Panc1 (cell line): Measurements from ENCODE around the gene GALNT1. TPM values are rescaled to one million over a fixed set of nuclear protein-coding genes. Genes with fewer than 3 reads are reported as not detected.

Experiments used
- ATAC-seq: fragments of 200-7000 bp; cut with Tn5 transposase; 2 replicates; pipeline ENCODE4 v1.9.1; 2020; ENCODE audit warnings: mild to moderate bottlenecking, moderate library complexity
- BruUV-seq: library from RNA; stranded (reverse); fragments of 400-500 nt; replicated peaks from 2 replicates; lab custom pipeline; 2021; lab: Mats Ljungman, UMichigan
- CTCF ChIA-PET: fragments of 300-600 bp; sonication (Branson Sonifier 250); formaldehyde crosslinking; loops from one replicate; lab custom pipeline; 2022; ENCODE audit warnings: antibody characterized with exemption; lab: Charles Lee
- POLR2A ChIA-PET: fragments of 300-600 bp; sonication (Branson Sonifier 250); formaldehyde crosslinking; loops from one replicate; lab custom pipeline; 2022; ENCODE audit warnings: antibody characterized with exemption; lab: Charles Lee
- DNase-seq: peaks from one replicate; pipeline ENCODE4 v3.0.0-alpha.2; 2010; ENCODE audit warnings: low read depth, low spot score
- H3K27ac ChIP-seq: 2 replicates; pipeline ENCODE4 v1.5.1; 2011; ENCODE audit warnings: mild to moderate bottlenecking, low read length, inconsistent platforms
- H3K27me3 ChIP-seq: fragments of 200-500 bp; sonication (Bioruptor generic); 2 replicates; pipeline ENCODE4 v1.6.0; 2014; ENCODE audit warnings: low read length, inconsistent platforms; ENCODE audit not compliant: control insufficient read depth, insufficient read depth
- H3K36me3 ChIP-seq: fragments of 200-500 bp; sonication (Bioruptor generic); 2 replicates; pipeline ENCODE4 v1.5.1; 2014; ENCODE audit warnings: inconsistent platforms, mild to moderate bottlenecking, low read length, moderate library complexity; ENCODE audit not compliant: control insufficient read depth, insufficient read depth
- H3K4me1 ChIP-seq: 2 replicates; pipeline ENCODE4 v1.5.1; 2011; ENCODE audit warnings: inconsistent platforms, mild to moderate bottlenecking, low read length, moderate library complexity; ENCODE audit not compliant: control insufficient read depth, insufficient read depth
- H3K4me3 ChIP-seq, 2 experiments: 2 replicates each; pipeline ENCODE4 v1.5.1; 2011 to 2012; ENCODE audit warnings: low read depth in 2 of 2, low read length in 2 of 2, mild to moderate bottlenecking in 2 of 2, inconsistent platforms in 1 of 2, moderate library complexity in 1 of 2
- H3K9me3 ChIP-seq: fragments of 200-500 bp; sonication (Bioruptor generic); 2 replicates; pipeline ENCODE4 v1.5.1; 2014; ENCODE audit warnings: low read depth, mild to moderate bottlenecking, inconsistent platforms, low read length, moderate library complexity; ENCODE audit not compliant: control insufficient read depth, insufficient read depth
- POLR2AphosphoS5 ChIP-seq: IDR thresholded peaks from 2 replicates; pipeline ENCODE4 v1.6.1; 2012; ENCODE audit warnings: mild to moderate bottlenecking, low read depth, low read length, moderate library complexity
- SIN3A ChIP-seq: IDR thresholded peaks from 2 replicates; pipeline ENCODE4 v1.6.1; 2012; ENCODE audit warnings: low read depth, mild to moderate bottlenecking, low read length, moderate library complexity, borderline replicate concordance; ENCODE audit not compliant: insufficient read depth
- TCF7L2 ChIP-seq: IDR thresholded peaks from 2 replicates; pipeline ENCODE4 v1.6.1; 2011; ENCODE audit warnings: mild to moderate bottlenecking, low read depth, low read length, inconsistent platforms
- in situ Hi-C: cut with HindIII; loops from 2 replicates; pipeline ENCODE4 v1.10.0; 2016; ENCODE audit warnings: low sequenced_read_pairs, low pct_unique_long_range_greater_than_20kb
- intact Hi-C: fragments of 100-400 bp; cut with micrococcal nuclease; formaldehyde crosslinking; loops from one replicate; pipeline ENCODE4 v1.10.0; 2022; ENCODE audit not compliant: unreplicated experiment
- total RNA-seq: library from RNA; stranded (reverse); gene quantifications from one replicate; pipeline ENCODE4 v1.2.1, GENCODE V29; 2021; ENCODE audit not compliant: unreplicated experiment
- TF ChIP-seq, protein P1 (sequence below): fragments of 450-650 bp; IDR thresholded peaks from 2 replicates; pipeline ENCODE4 v1.5.1; 2017; ENCODE audit warnings: mild to moderate bottlenecking
- TF ChIP-seq, protein P2 (sequence below), 2 experiments: IDR thresholded peaks; 2 replicates each; pipeline ENCODE4 v1.6.1; 2011 to 2012; ENCODE audit warnings: low read depth in 2 of 2, control low read depth in 1 of 2, low read length in 1 of 2, mild to moderate bottlenecking in 1 of 2, moderate library complexity in 1 of 2; ENCODE audit not compliant: insufficient read depth in 1 of 2

The GALNT1 gene
- total RNA-seq, 1 experiment from 2014 or later: 147 TPM

DNA sequence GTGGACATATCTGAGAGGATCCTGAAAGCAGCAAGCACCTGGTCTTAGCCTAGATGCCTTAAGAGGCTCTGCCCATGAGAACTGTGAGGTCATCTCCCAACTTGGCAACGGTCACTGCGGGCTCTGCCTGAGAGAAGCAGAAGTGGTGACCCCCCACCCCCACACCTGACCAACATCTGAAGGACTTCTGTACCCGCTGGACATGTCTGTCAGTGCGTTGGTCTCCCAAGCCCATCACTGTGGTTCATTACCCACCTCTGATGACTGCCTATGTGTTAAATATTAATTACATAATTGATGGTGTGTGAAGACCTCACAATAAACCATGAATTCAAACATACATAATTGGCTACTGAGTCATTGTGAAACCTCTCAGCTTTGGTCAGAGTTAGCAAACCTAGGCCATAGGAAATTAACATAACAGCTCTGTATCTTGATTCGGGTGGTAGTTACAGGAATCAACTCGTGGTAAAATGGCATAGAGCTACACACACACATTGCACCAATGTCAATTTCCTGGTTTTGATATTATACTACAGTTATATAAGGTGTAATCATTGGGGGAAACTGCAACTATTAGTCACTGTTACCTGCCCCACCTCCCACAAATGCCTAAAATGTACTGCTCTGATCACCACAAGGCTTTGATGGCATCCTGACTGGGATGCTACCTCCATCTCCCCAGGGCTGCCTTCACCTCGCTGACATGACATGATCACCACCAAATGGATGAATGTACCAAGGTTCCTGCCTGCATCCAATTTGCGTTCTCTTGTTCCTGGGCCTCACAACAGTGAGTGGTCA lies 4.3 kb upstream of the GALNT1 start:
- Histone ChIP-seq H3K36me3 (peaks cover 2% of the 10 kb centered on the region; the same call in 1 of the 2 replicates), H3K4me3 (no peak overlapping the region), H3K4me1 (peaks cover 4% of the 10 kb centered on the region; the same call in 1 of the 2 replicates), H3K27ac (no peak overlapping the region), H3K9me3 (no peaks in the 10 kb centered on the region), H3K27me3 (no peaks in the 10 kb centered on the region)
- in situ Hi-C loops (no loop called here), intact Hi-C loops (no loop called here)
- no TSS peak for BruUV-seq
- no peak for DNase-seq
- TF ChIP-seq SIN3A: no peak
- no peak for TF ChIP-seq POLR2AphosphoS5
- no peak for TF ChIP-seq TCF7L2
- TF ChIP-seq, protein P1, sequence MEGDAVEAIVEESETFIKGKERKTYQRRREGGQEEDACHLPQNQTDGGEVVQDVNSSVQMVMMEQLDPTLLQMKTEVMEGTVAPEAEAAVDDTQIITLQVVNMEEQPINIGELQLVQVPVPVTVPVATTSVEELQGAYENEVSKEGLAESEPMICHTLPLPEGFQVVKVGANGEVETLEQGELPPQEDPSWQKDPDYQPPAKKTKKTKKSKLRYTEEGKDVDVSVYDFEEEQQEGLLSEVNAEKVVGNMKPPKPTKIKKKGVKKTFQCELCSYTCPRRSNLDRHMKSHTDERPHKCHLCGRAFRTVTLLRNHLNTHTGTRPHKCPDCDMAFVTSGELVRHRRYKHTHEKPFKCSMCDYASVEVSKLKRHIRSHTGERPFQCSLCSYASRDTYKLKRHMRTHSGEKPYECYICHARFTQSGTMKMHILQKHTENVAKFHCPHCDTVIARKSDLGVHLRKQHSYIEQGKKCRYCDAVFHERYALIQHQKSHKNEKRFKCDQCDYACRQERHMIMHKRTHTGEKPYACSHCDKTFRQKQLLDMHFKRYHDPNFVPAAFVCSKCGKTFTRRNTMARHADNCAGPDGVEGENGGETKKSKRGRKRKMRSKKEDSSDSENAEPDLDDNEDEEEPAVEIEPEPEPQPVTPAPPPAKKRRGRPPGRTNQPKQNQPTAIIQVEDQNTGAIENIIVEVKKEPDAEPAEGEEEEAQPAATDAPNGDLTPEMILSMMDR: no peak
- TF ChIP-seq, protein P2, sequence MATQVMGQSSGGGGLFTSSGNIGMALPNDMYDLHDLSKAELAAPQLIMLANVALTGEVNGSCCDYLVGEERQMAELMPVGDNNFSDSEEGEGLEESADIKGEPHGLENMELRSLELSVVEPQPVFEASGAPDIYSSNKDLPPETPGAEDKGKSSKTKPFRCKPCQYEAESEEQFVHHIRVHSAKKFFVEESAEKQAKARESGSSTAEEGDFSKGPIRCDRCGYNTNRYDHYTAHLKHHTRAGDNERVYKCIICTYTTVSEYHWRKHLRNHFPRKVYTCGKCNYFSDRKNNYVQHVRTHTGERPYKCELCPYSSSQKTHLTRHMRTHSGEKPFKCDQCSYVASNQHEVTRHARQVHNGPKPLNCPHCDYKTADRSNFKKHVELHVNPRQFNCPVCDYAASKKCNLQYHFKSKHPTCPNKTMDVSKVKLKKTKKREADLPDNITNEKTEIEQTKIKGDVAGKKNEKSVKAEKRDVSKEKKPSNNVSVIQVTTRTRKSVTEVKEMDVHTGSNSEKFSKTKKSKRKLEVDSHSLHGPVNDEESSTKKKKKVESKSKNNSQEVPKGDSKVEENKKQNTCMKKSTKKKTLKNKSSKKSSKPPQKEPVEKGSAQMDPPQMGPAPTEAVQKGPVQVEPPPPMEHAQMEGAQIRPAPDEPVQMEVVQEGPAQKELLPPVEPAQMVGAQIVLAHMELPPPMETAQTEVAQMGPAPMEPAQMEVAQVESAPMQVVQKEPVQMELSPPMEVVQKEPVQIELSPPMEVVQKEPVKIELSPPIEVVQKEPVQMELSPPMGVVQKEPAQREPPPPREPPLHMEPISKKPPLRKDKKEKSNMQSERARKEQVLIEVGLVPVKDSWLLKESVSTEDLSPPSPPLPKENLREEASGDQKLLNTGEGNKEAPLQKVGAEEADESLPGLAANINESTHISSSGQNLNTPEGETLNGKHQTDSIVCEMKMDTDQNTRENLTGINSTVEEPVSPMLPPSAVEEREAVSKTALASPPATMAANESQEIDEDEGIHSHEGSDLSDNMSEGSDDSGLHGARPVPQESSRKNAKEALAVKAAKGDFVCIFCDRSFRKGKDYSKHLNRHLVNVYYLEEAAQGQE (IDR thresholded peaks at IDR 0.05; ENCODE audit: insufficient read depth in 1 of 2, low read depth in 2 of 2, low read length in 1 of 2): no peak
- POLR2A ChIA-PET: no interaction called here
- no peak for ATAC-seq
- CTCF ChIA-PET: no interaction called here

- in situ Hi-C loops: no loop called here
- BruUV-seq: no TSS peak
Measured at GRCh38 chr18:35578481-35578880, 3.1 kb upstream of the GALNT1 start.

More at GRCh38 chr18:35578481-35578880, 3.1 kb upstream of the GALNT1 start:
- no peak for ATAC-seq
- peak overlapping the region; percentile 34; the same call in 1 of the 2 replicates for H3K27ac ChIP-seq
- no peak overlapping the region for H3K4me3 ChIP-seq
- TF ChIP-seq POLR2AphosphoS5 (no peak), TCF7L2 (no peak), SIN3A (no peak)
- TF ChIP-seq, protein P1: no peak
- TF ChIP-seq, protein P2 (IDR thresholded peaks at IDR 0.05; ENCODE audit: insufficient read depth in 1 of 2, low read depth in 2 of 2, low read length in 1 of 2): no peak
- intact Hi-C loops: no loop called here
- no peak for DNase-seq
- peaks cover 2% of the 10 kb centered on the region; the same call in 1 of the 2 replicates for H3K36me3 ChIP-seq
- peaks cover 7% of the 10 kb centered on the region; the same call in 1 of the 2 replicates for H3K4me1 ChIP-seq
- POLR2A ChIA-PET: no interaction called here
- CTCF ChIA-PET: no interaction called here
- H3K27me3 ChIP-seq: no peaks in the 10 kb centered on the region
- no peaks in the 10 kb centered on the region for H3K9me3 ChIP-seq
